Mesenchymal stem cell (in vitro differentiated cells and primary cell): ENCODE results near the gene WDR4.
A peak's percentile ranks its signal among the peaks of the same experiment; 100 is the strongest.

ENCODE experiments used
- DNase-seq: peaks from one replicate; pipeline ENCODE4 v3.0.0-alpha.2; 2013
- H2AFZ ChIP-seq: one replicate; pipeline ENCODE4 v1.6.1; 2013; ENCODE audit warnings: low read depth, mild to moderate bottlenecking, control low read depth, inconsistent platforms, low read length, moderate library complexity
- H2AK5ac ChIP-seq: 2 replicates; pipeline ENCODE4 v1.6.1; 2013; ENCODE audit warnings: low read length, moderate library complexity, mild to moderate bottlenecking, inconsistent platforms; ENCODE audit not compliant: severe bottlenecking
- H2BK120ac ChIP-seq: one replicate; pipeline ENCODE4 v1.6.1; 2013; ENCODE audit warnings: low read depth, mild to moderate bottlenecking, inconsistent platforms, low read length, moderate library complexity
- H2BK12ac ChIP-seq, 2 experiments: one replicate each; pipeline ENCODE4 v1.6.1; 2013; ENCODE audit warnings: inconsistent platforms in 2 of 2, low read length in 2 of 2, mild to moderate bottlenecking in 2 of 2, moderate library complexity in 2 of 2, control low read depth in 1 of 2
- H2BK15ac ChIP-seq: one replicate; pipeline ENCODE4 v1.6.1; 2013; ENCODE audit warnings: mild to moderate bottlenecking, low read depth, inconsistent platforms; ENCODE audit not compliant: poor library complexity, severe bottlenecking
- H2BK5ac ChIP-seq: 2 replicates; pipeline ENCODE4 v1.6.1; 2013; ENCODE audit warnings: low read depth, mild to moderate bottlenecking, low read length, control low read depth, inconsistent platforms; ENCODE audit not compliant: poor library complexity, severe bottlenecking
- H3K14ac ChIP-seq, 2 experiments: one replicate each; pipeline ENCODE4 v1.6.1; 2013; ENCODE audit warnings: inconsistent platforms in 2 of 2, low read length in 2 of 2, control low read depth in 1 of 2, mild to moderate bottlenecking in 1 of 2, moderate library complexity in 1 of 2
- H3K18ac ChIP-seq, 2 experiments: one replicate each; pipeline ENCODE4 v1.6.1; 2013; ENCODE audit warnings: inconsistent platforms in 2 of 2, low read length in 2 of 2, control low read depth in 1 of 2, low read depth in 1 of 2, mild to moderate bottlenecking in 1 of 2
- H3K23ac ChIP-seq, 2 experiments: one replicate each; pipeline ENCODE4 v1.6.1; 2013; ENCODE audit warnings: inconsistent platforms in 2 of 2, low read length in 2 of 2, mild to moderate bottlenecking in 2 of 2, moderate library complexity in 2 of 2, control low read depth in 1 of 2
- H3K27ac ChIP-seq: 2 replicates; pipeline ENCODE4 v1.5.1; 2013; ENCODE audit warnings: mild to moderate bottlenecking, moderate library complexity, low read length, control low read depth, inconsistent platforms; ENCODE audit not compliant: poor library complexity, severe bottlenecking
- H3K27me3 ChIP-seq, 2 experiments: 2 replicates each; pipeline versions ENCODE4 v1.6.1 to v1.7.0; 2013; ENCODE audit warnings: low read length in 2 of 2, mild to moderate bottlenecking in 2 of 2, moderate library complexity in 2 of 2, control low read depth in 1 of 2, inconsistent platforms in 1 of 2; ENCODE audit not compliant: control insufficient read depth in 1 of 2, insufficient read depth in 1 of 2
- H3K36me3 ChIP-seq, 2 experiments: 2 replicates each; pipeline versions ENCODE4 v1.6.1 to v1.7.0; 2013; ENCODE audit warnings: low read length in 2 of 2, control low read depth in 1 of 2, inconsistent platforms in 1 of 2, low read depth in 1 of 2, mild to moderate bottlenecking in 1 of 2; ENCODE audit not compliant: insufficient read depth in 2 of 2, control insufficient read depth in 1 of 2
- H3K4ac ChIP-seq, 2 experiments: one replicate each; pipeline ENCODE4 v1.6.1; 2013; ENCODE audit warnings: inconsistent platforms in 2 of 2, low read length in 2 of 2, mild to moderate bottlenecking in 2 of 2, moderate library complexity in 2 of 2, control low read depth in 1 of 2, low read depth in 1 of 2
- H3K4me1 ChIP-seq: 2 replicates; pipeline ENCODE4 v1.6.1; 2013; ENCODE audit warnings: low read depth, low read length, control low read depth; ENCODE audit not compliant: control insufficient read depth, insufficient read depth
- H3K4me2 ChIP-seq: 2 replicates; pipeline ENCODE4 v1.6.1; 2013; ENCODE audit warnings: low read length, mild to moderate bottlenecking, inconsistent platforms; ENCODE audit not compliant: poor library complexity, severe bottlenecking
- H3K4me3 ChIP-seq, 2 experiments: 2 replicates each; pipeline versions ENCODE4 v1.5.1 to v1.7.0; 2013; ENCODE audit warnings: low read length in 2 of 2, mild to moderate bottlenecking in 2 of 2, control low read depth in 1 of 2, low read depth in 1 of 2; ENCODE audit not compliant: insufficient read depth in 1 of 2
- H3K79me1 ChIP-seq: replicated peaks from 2 replicates; pipeline ENCODE4 v1.6.1; 2013; ENCODE audit warnings: mild to moderate bottlenecking, control low read depth, low read length, inconsistent platforms; ENCODE audit not compliant: poor library complexity, severe bottlenecking
- H3K9ac ChIP-seq: 2 replicates; pipeline ENCODE4 v1.7.0; 2013; ENCODE audit warnings: mild to moderate bottlenecking, low read length, moderate library complexity
- H3K9me3 ChIP-seq: 2 replicates; pipeline ENCODE4 v1.7.0; 2013; ENCODE audit warnings: mild to moderate bottlenecking, low read length; ENCODE audit not compliant: control insufficient read depth
- H4K8ac ChIP-seq: one replicate; pipeline ENCODE4 v1.6.1; 2013; ENCODE audit warnings: inconsistent platforms, mild to moderate bottlenecking, low read length, moderate library complexity
- H4K91ac ChIP-seq: one replicate; pipeline ENCODE4 v1.6.1; 2013; ENCODE audit warnings: mild to moderate bottlenecking, low read length, inconsistent platforms
- WGBS: methylation state at CpG from one replicate; pipeline ENCODE4 v1.1.7; 2013; ENCODE audit warnings: mixed read lengths; 5-methylcytosine and 5-hydroxymethylcytosine counted together

Gene WDR4

DNA sequence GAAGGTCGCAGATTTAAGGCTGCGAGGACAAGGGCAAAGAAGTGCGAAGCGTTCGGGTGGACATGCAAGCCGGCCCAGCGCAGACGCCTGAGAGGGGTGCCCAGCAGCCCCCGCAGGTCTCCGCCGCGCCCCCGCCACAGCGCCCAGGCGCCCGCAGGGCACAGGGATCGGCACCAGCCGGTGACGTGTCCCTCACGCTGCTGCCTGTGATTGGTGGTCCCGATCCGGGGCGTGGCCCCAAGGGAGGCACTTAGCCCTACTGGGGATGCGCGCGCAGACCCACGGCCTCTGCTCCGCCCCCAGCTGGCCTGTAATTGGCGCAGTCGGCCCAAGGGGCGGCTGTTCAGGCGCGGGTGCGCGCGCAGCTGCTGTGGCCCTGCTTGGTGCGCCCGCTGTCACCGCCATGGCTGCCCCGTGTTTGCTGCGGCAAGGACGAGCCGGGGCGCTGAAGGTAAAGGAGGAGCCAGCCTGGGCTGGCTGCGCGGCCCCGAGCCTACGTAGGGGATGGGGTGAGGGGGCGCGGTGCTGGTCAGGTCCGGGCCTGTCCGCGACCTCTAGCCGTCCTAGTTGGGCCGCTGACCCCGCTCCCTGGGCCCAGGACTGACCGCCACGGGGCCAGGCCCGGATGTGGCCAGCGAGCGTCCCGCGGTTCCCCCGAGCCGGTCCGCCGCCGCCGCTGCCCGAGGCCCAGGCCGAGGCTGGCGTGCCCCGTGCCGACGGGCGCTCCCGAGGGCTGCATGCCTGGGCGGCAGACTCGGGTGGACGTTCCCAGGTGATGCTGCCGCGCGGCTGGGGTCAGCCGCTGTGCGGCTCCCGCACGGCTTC lies 13.8 kb upstream of the WDR4 start, which contains the start of gene NDUFV3:
TSS of gene NDUFV3 (plus strand) at position 379 of the 825 bp plus-strand sequence. CDS start at position 404, 25 bp downstream.
- H3K27ac ChIP-seq = peak within 1 kb of the TSS; percentile 83
- peaks cover 5 to 23% of the 10 kb centered on the region in 2 experiments for H3K36me3 ChIP-seq
- no peaks in the 10 kb centered on the region for H3K27me3 ChIP-seq
- H3K4me3 ChIP-seq = peak within 1 kb of the TSS; percentile 86 to 98
- peak within 1 kb of the TSS in 1 of 2 experiments; percentile 89 for H3K14ac ChIP-seq
- H2BK120ac ChIP-seq = peak within 1 kb of the TSS; percentile 83
- peaks cover 3% of the 10 kb centered on the region for H3K79me1 ChIP-seq
- H2AFZ ChIP-seq = peak within 1 kb of the TSS; percentile 72
- peak within 1 kb of the TSS in 1 of 2 experiments; percentile 71 for H2BK12ac ChIP-seq
- H3K4me2 ChIP-seq = peak within 1 kb of the TSS; percentile 92
- H3K18ac ChIP-seq = peak within 1 kb of the TSS; percentile 77 to 86
- peak within 1 kb of the TSS; percentile 92 for H3K9ac ChIP-seq
- peak within 1 kb of the TSS in 1 of 2 experiments; percentile 57 for H3K23ac ChIP-seq
- peak within 1 kb of the TSS; percentile 57 to 99 for H3K4ac ChIP-seq
- no peaks in the 10 kb centered on the region for H3K9me3 ChIP-seq
- H3K4me1 ChIP-seq = peaks cover 14% of the 10 kb centered on the region
- peak within 1 kb of the TSS; percentile 99 for H4K8ac ChIP-seq
- H4K91ac ChIP-seq = peak within 1 kb of the TSS; percentile 85
- peak; percentile 98 for DNase-seq
- under 1% methylated on average over 75 of the region's 87 CpGs for WGBS
- H2BK5ac ChIP-seq = peak within 1 kb of the TSS; percentile 66
- no peak within 1 kb of the TSS for H2AK5ac ChIP-seq
- no peak within 1 kb of the TSS for H2BK15ac ChIP-seq

DNA sequence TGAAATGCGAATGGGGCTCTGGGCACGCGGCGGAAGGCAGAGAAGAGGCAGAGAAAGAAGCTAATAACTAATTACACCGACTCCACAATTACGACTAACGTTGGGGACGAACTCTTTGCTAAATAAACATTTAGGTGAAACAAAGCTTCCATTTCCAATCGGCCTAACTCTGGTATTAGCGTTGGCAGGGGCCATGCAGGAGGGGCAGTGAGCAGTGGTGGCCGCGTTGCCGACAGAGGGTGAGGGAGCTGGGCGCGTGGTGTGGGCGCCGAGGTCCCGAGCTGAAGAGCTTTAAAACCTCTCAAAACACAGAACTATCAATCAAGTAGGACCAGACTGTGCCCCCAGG lies 13.2 kb upstream of the WDR4 start:
- Histone ChIP-seq H4K91ac (peak overlapping the region; percentile 85), H2BK15ac (no peak overlapping the region), H2BK120ac (peak overlapping the region; percentile 83), H3K27me3 (no peaks in the 10 kb centered on the region), H3K9me3 (no peaks in the 10 kb centered on the region), H3K4me3 (peak overlapping the region; percentile 64 to 86), H3K4me2 (peak overlapping the region; percentile 92), H3K79me1 (peaks cover 3% of the 10 kb centered on the region), H3K14ac (peak overlapping the region in 1 of 2 experiments; percentile 9), H2BK5ac (peak overlapping the region; percentile 66), H4K8ac (peak overlapping the region; percentile 99), H3K18ac (peak overlapping the region; percentile 77 to 84), H2BK12ac (peak overlapping the region in 1 of 2 experiments; percentile 71), H3K4me1 (peaks cover 14% of the 10 kb centered on the region), H2AK5ac (no peak overlapping the region), H3K4ac (peak overlapping the region; percentile 57 to 83), H3K9ac (peak overlapping the region; percentile 92), H3K23ac (no peak overlapping the region), H3K36me3 (peaks cover 5 to 19% of the 10 kb centered on the region in 2 experiments), H3K27ac (peak overlapping the region; percentile 83), H2AFZ (peak overlapping the region; percentile 72)
- 44% methylated on average over 13 of the region's 18 CpGs for whole genome bisulfite sequencing
- no peak for DNase-seq

GRCh38 chr21:42887326-42887725 lies 8.0 kb upstream of the WDR4 start:
- peak; percentile 28 for DNase-seq
- Histone ChIP-seq H3K27ac (no peak overlapping the region), H2BK15ac (no peak overlapping the region), H3K27me3 (no peaks in the 10 kb centered on the region), H2AFZ (no peak overlapping the region), H4K8ac (no peak overlapping the region), H3K36me3 (peaks cover 0 to 6% of the 10 kb centered on the region in 2 experiments), H3K4me2 (no peak overlapping the region), H3K4me3 (no peak overlapping the region), H3K9ac (no peak overlapping the region), H3K23ac (no peak overlapping the region), H3K18ac (no peak overlapping the region), H3K9me3 (no peaks in the 10 kb centered on the region), H3K4me1 (peaks cover 3% of the 10 kb centered on the region), H3K14ac (no peak overlapping the region), H3K4ac (no peak overlapping the region), H3K79me1 (no peaks in the 10 kb centered on the region), H2BK5ac (no peak overlapping the region), H2AK5ac (no peak overlapping the region), H4K91ac (no peak overlapping the region), H2BK12ac (no peak overlapping the region), H2BK120ac (no peak overlapping the region)
- WGBS = 83% methylated on average over 4 of the region's 5 CpGs

DNA sequence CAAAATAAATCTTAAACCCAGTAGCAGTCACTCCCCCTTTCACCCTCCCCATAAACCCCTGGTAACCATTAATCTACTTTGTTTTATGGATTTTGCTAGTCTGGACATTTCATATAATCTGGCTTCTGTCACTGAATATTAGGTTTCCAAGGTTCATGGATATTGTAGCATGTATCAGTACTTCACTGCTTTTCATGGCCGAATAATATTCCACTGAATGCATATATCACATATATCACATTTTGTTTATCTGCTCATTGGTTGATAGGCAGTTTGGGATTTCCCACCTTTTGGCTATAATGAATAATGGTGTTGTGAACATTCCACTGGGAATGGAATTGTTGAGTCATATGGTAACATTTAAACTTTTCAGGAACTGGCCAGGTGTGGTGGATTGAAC lies 4.6 kb upstream of the WDR4 start:
- Histone ChIP-seq H2BK5ac (no peak overlapping the region), H2BK12ac (no peak overlapping the region), H3K4me1 (peaks cover 3% of the 10 kb centered on the region), H3K4me3 (no peak overlapping the region), H3K23ac (no peak overlapping the region), H2AK5ac (no peak overlapping the region), H3K27ac (no peak overlapping the region), H3K9me3 (no peaks in the 10 kb centered on the region), H3K27me3 (no peaks in the 10 kb centered on the region), H3K4ac (no peak overlapping the region), H2BK120ac (no peak overlapping the region), H2BK15ac (no peak overlapping the region), H4K91ac (no peak overlapping the region), H3K79me1 (peaks cover 10% of the 10 kb centered on the region), H4K8ac (no peak overlapping the region), H3K36me3 (peaks cover 0 to 8% of the 10 kb centered on the region in 2 experiments), H3K18ac (no peak overlapping the region), H2AFZ (no peak overlapping the region), H3K4me2 (no peak overlapping the region), H3K9ac (no peak overlapping the region), H3K14ac (no peak overlapping the region)
- WGBS = no CpG with 5 or more reads among the region's 1 CpG
- no peak for DNase-seq
